Measurements from ENCODE around the gene ARMCX5. TPM values are rescaled to one million over a fixed set of nuclear protein-coding genes. Genes with fewer than 3 reads are reported as not detected.

Gene ARMCX5
- total RNA-seq, 1 experiment from 2014 or later, result 14.6 TPM

- no peak overlapping the region for H2AFZ ChIP-seq (ENCODE audit: low read length)
Measured at GRCh38 chrX:102652031-102652688, 52.8 kb downstream of the ARMCX5 start.

More at GRCh38 chrX:102652031-102652688, 52.8 kb downstream of the ARMCX5 start:
- peaks cover 8% of the 10 kb centered on the region for H3K23me2 ChIP-seq (ENCODE audit: insufficient read length, low read depth, low read length, poor library complexity, severe bottlenecking)
- H3K27me3 ChIP-seq (ENCODE audit: insufficient read depth, low read length), result no peaks in the 10 kb centered on the region
- no peak overlapping the region for H4K8ac ChIP-seq (replicated peaks; ENCODE audit: insufficient read length, low read depth, low read length)
- peaks cover 5 to 6% of the 10 kb centered on the region in 2 experiments; a peak in 3 of 4 replicates for H3K4me1 Mint-ChIP-seq
- no peak overlapping the region for H2AK5ac ChIP-seq (ENCODE audit: insufficient read length, low read length)
- no peak overlapping the region for H3T11ph ChIP-seq (ENCODE audit: low read length)
- no peak overlapping the region for H4K5ac ChIP-seq (ENCODE audit: insufficient read length, low read depth, low read length)
- H3K4me3 Mint-ChIP-seq, result peak overlapping the region; percentile 79 to 82
- H3K9me3 Mint-ChIP-seq, result peaks cover 73 to 77% of the 10 kb centered on the region in 2 experiments
- H3K79me1 ChIP-seq (ENCODE audit: insufficient read depth, low read depth, low read length, poor library complexity, severe bottlenecking), result no peaks in the 10 kb centered on the region
- H4K20me1 ChIP-seq (ENCODE audit: control insufficient read depth, insufficient read depth, insufficient read length), result no peaks in the 10 kb centered on the region
- H2BK5ac ChIP-seq (ENCODE audit: insufficient read length, low read length), result no peak overlapping the region
- peaks cover 16% of the 10 kb centered on the region for H3K27me3 Mint-ChIP-seq (ENCODE audit: low read depth)
- no peak overlapping the region for H3K9ac ChIP-seq (ENCODE audit: extremely low read depth, insufficient read length, low read length)
- H2BK12ac ChIP-seq (ENCODE audit: insufficient read length, low read depth, low read length), result no peak overlapping the region
- peaks cover 56% of the 10 kb centered on the region for H3K9me3 ChIP-seq (ENCODE audit: control insufficient read depth, low read depth, low read length)
- H3K36me3 Mint-ChIP-seq (ENCODE audit: insufficient read depth in 1 of 3, low read depth in 3 of 3), result peaks cover 5 to 21% (median 10%) of the 10 kb centered on the region in 3 experiments; a peak in 6 of 7 replicates
- peak; percentile 65 for TF ChIP-seq CTCF (conservative IDR thresholded peaks at IDR 0.05)
- H3K56ac ChIP-seq (ENCODE audit: insufficient read length, low read depth, low read length), result no peak overlapping the region
- no peak overlapping the region for H3K14ac ChIP-seq (ENCODE audit: insufficient read depth, low read length)
- H3K4ac ChIP-seq (ENCODE audit: low read depth, low read length), result no peak overlapping the region
- WGBS (ENCODE audit: extremely low coverage, insufficient read length, low lambda C conversion rate), result no CpG with 5 or more reads among the region's 22 CpGs
- no peak overlapping the region for H3K18ac ChIP-seq (ENCODE audit: insufficient read length, low read depth, low read length)
- H3K23ac ChIP-seq (ENCODE audit: insufficient read length, low read depth, low read length), result no peak overlapping the region
- no peak overlapping the region for H4K91ac ChIP-seq (ENCODE audit: insufficient read length, low read depth, low read length)
- H3K4me2 ChIP-seq (ENCODE audit: insufficient read depth, insufficient read length, low read length), result peak overlapping the region; percentile 86
- no peak overlapping the region for H2BK15ac ChIP-seq (ENCODE audit: low read depth, low read length)
- H2BK120ac ChIP-seq (ENCODE audit: low read depth, low read length, poor library complexity, severe bottlenecking), result no peak overlapping the region
- no peak overlapping the region for H2BK20ac ChIP-seq (ENCODE audit: low read depth, low read length, poor library complexity, severe bottlenecking)
- no peak overlapping the region for H3K27ac ChIP-seq (ENCODE audit: insufficient read length, low read depth, low read length)
- no peak overlapping the region for H3K27ac Mint-ChIP-seq
- no peaks in the 10 kb centered on the region for H3K79me2 ChIP-seq (ENCODE audit: insufficient read depth, low read length)
- H3K4me1 ChIP-seq (ENCODE audit: insufficient read depth, low read length), result no peaks in the 10 kb centered on the region
- no peak for DNase-seq

Other genes starting within 250 kb of the ARMCX5 start
- gene NXF2B, start 159.5 kb upstream of the ARMCX5 start, total RNA-seq (2021), result not detected in 2 replicates
- 0.24 TPM in 1 of 2 replicates, not detected in the other for gene TCP11X2, start 127.7 kb upstream of the ARMCX5 start, total RNA-seq (2021)
- gene TMSB15A, start 82.8 kb upstream of the ARMCX5 start, total RNA-seq (2021), result 66.4 and 69.2 TPM in 2 replicates
- 2.4 and 3.2 TPM in 2 replicates for gene GPRASP1, start 52.0 kb downstream of the ARMCX5 start, total RNA-seq (2021)
- gene GPRASP2, start 112.9 kb downstream of the ARMCX5 start, total RNA-seq (2021), result 13.9 and 14.2 TPM in 2 replicates
- gene GPRASP3, start 121.2 kb downstream of the ARMCX5 start, total RNA-seq (2021), result 4.8 and 5.3 TPM in 2 replicates

All from H9 (cell line).